ENCODE results near the gene PCDHA6. TPM values are rescaled to one million over a fixed set of nuclear protein-coding genes. Genes with fewer than 3 reads are reported as not detected.

The PCDHA6 gene
- total and polyA plus RNA-seq, 2 of the 8 experiments (the other 6 are each of a cell fraction or from before 2014, with no cell fraction given), result 0.71 to 7.1 TPM

- no peak for TF ChIP-seq YY1 (IDR thresholded peaks at IDR 0.05; ENCODE audit: low read depth, low read length)
Observed at GRCh38 chr5:140855772-140856674, 28.3 kb downstream of the PCDHA6 start, which contains the start of gene PCDHA10 (continued).
